Activated CD8-positive, alpha-beta T cell treated with anti-CD3 and anti-CD28 coated beads for 36 hours (primary cell): ENCODE results near the gene C16orf90. TPM values are rescaled to one million over a fixed set of nuclear protein-coding genes. Genes with fewer than 3 reads are reported as not detected.

Experiments used
- ATAC-seq: fragments of 200-7000 bp; cut with Tn5 transposase; one replicate; pipeline ENCODE4 v1.10.0; 2021; ENCODE audit warnings: mild to moderate bottlenecking, moderate library complexity
- CTCF ChIA-PET: fragments of 350-600 bp; sonication (Branson Sonifier 250); formaldehyde crosslinking; loops from one replicate; lab custom pipeline; 2021; ENCODE audit warnings: antibody characterized with exemption; lab: Charles Lee
- POLR2A ChIA-PET: fragments of 350-600 bp; sonication (Branson Sonifier 250); formaldehyde crosslinking; loops from one replicate; lab custom pipeline; 2021; ENCODE audit warnings: antibody characterized with exemption; lab: Charles Lee
- DNase-seq: peaks from one replicate; pipeline ENCODE4 v3.0.0-alpha.2; 2020
- H3K27ac Mint-ChIP-seq: one replicate; pipeline ENCODE4 v1.8.0; 2021; ENCODE audit warnings: mild to moderate bottlenecking, mixed read lengths
- H3K27me3 Mint-ChIP-seq: one replicate; pipeline ENCODE4 v1.8.0; 2021; ENCODE audit warnings: mixed read lengths
- H3K36me3 Mint-ChIP-seq: one replicate; pipeline ENCODE4 v1.8.0; 2021; ENCODE audit warnings: low read depth, mixed read lengths
- H3K4me1 Mint-ChIP-seq: one replicate; pipeline ENCODE4 v1.8.0; 2021; ENCODE audit warnings: low read depth, mixed read lengths
- H3K4me3 Mint-ChIP-seq: one replicate; pipeline ENCODE4 v1.8.0; 2021; ENCODE audit warnings: mild to moderate bottlenecking, moderate library complexity, mixed read lengths
- H3K9me3 Mint-ChIP-seq: one replicate; pipeline ENCODE4 v1.8.0; 2021; ENCODE audit warnings: mixed read lengths
- intact Hi-C: fragments of 100-400 bp; cut with micrococcal nuclease; formaldehyde crosslinking; loops from one replicate; pipeline ENCODE4 v1.10.0; 2022
- total RNA-seq, 2 experiments: library from RNA; stranded (reverse); gene quantifications; one replicate each; pipeline ENCODE4 v1.2.3, GENCODE V29; 2021
- TF ChIP-seq, protein P1 (sequence below): fragments of 200-600 bp; IDR thresholded peaks from one replicate; pipeline ENCODE4 v1.8.0; 2022; ENCODE audit warnings: antibody characterized with exemption, mild to moderate bottlenecking

Gene C16orf90
- total RNA-seq, 2 experiments from 2014 or later = not detected

DNA sequence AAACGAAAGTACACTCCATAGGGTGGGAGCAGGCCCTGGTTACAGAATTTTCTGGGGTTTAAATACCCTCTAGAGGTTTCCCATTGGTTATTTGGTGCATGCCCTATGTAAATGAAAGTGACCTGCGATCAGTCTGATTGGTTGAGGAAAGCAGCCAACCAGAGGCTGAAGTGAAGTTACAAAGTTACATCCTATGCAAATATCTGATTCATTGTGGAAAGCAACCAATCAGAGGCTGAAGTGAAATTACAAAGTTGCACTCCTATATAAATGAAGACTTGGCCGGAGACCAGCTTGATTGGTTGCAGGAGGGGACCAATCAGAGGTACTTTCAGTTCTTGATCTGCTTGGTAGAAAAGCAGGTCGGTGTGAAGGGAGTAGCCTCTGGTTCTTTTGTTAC lies 27.4 kb downstream of the C16orf90 start:
- intact Hi-C loops = no loop called here
- H3K4me3 Mint-ChIP-seq = no peak overlapping the region
- DNase-seq = peak; percentile 23
- H3K27ac Mint-ChIP-seq = peak overlapping the region; percentile 80
- POLR2A ChIA-PET = no interaction called here
- no peaks in the 10 kb centered on the region for H3K27me3 Mint-ChIP-seq
- CTCF ChIA-PET = no interaction called here
- peak; percentile 72 for ATAC-seq
- peaks cover 58% of the 10 kb centered on the region for H3K4me1 Mint-ChIP-seq
- peaks cover 20% of the 10 kb centered on the region for H3K36me3 Mint-ChIP-seq
- TF ChIP-seq, protein P1, sequence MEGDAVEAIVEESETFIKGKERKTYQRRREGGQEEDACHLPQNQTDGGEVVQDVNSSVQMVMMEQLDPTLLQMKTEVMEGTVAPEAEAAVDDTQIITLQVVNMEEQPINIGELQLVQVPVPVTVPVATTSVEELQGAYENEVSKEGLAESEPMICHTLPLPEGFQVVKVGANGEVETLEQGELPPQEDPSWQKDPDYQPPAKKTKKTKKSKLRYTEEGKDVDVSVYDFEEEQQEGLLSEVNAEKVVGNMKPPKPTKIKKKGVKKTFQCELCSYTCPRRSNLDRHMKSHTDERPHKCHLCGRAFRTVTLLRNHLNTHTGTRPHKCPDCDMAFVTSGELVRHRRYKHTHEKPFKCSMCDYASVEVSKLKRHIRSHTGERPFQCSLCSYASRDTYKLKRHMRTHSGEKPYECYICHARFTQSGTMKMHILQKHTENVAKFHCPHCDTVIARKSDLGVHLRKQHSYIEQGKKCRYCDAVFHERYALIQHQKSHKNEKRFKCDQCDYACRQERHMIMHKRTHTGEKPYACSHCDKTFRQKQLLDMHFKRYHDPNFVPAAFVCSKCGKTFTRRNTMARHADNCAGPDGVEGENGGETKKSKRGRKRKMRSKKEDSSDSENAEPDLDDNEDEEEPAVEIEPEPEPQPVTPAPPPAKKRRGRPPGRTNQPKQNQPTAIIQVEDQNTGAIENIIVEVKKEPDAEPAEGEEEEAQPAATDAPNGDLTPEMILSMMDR = no peak
- H3K9me3 Mint-ChIP-seq = no peaks in the 10 kb centered on the region

DNA sequence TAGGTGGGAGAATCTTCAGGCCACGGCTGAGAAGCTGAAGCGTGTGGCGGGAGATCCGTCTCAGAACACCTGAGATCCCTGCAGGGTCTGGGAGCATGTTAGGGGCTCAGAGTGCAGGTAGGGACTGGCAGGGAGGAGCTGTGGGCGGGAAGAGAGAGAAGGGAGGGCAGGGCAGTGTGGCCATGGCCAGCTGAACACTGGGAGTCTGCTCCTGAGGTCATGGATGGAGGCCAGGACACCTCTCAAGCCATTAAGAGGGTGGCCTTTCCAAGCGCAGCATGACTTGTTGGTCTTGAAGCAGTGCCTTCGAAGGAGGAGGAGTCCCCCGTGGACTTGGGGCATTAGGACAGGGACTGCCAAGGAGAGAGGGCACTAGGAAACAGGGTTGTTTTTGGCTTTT lies 28.1 kb downstream of the C16orf90 start:
- Mint-ChIP-seq H3K27ac (peak overlapping the region; percentile 80), H3K27me3 (no peaks in the 10 kb centered on the region), H3K4me1 (peaks cover 57% of the 10 kb centered on the region), H3K36me3 (peaks cover 16% of the 10 kb centered on the region), H3K9me3 (no peaks in the 10 kb centered on the region), H3K4me3 (no peak overlapping the region)
- ChIA-PET POLR2A (interaction anchor here (0.6 to 1.2 kb wide), 2 partner anchors 23 to 35 kb away, joined by 3 read pairs; no protein-coding TSS in a partner anchor), CTCF (no interaction called here)
- intact Hi-C loops = no loop called here
- ATAC-seq (no peak), DNase-seq (no peak)
- TF ChIP-seq, protein P1 = no peak

DNA sequence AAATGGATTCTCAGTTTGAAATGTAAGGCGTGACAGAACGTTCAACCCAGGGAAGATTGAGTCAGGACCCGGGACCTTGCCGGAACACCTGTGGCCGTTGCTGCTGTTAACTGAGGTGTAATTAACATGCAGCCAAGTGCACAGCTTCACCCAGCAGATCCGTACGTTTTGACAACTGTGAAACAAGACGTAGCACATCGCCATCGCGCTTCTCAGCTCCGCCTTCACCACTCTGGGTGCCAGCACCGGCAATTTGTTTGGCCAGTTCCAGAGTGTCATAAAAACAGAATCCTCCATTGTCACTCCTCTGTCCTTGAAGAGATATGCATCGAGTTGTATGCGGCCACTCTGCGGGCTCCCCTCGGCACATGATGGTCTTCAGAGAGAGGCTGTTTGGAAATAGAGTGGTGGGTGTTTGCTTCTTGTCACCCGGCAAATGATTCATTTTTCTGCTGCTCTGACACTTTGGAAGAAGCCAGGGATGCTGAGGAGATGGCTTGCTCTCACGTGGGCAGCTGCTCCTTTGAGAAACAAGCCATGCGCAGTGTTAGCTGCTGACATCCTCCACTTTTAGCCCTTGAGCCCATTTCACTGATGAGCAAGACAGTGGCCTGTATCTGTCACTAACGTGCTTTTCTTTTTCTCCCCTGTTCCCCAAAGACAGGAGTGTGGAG lies 29.2 kb downstream of the C16orf90 start:
- peak overlapping the region; percentile 31 for H3K27ac Mint-ChIP-seq
- H3K4me1 Mint-ChIP-seq = peaks cover 65% of the 10 kb centered on the region
- H3K36me3 Mint-ChIP-seq = peaks cover 16% of the 10 kb centered on the region
- no peak for ATAC-seq
- H3K9me3 Mint-ChIP-seq = no peaks in the 10 kb centered on the region
- TF ChIP-seq, protein P1 = no peak
- CTCF ChIA-PET = no interaction called here
- DNase-seq = no peak
- no peak overlapping the region for H3K4me3 Mint-ChIP-seq
- H3K27me3 Mint-ChIP-seq = no peaks in the 10 kb centered on the region
- POLR2A ChIA-PET = interaction anchor here (0.9 to 1.2 kb wide), 2 partner anchors 22 to 34 kb away, joined by 3 read pairs; partner anchors contain the start of genes NAA60 and ZNF597
- intact Hi-C loops = no loop called here

DNA sequence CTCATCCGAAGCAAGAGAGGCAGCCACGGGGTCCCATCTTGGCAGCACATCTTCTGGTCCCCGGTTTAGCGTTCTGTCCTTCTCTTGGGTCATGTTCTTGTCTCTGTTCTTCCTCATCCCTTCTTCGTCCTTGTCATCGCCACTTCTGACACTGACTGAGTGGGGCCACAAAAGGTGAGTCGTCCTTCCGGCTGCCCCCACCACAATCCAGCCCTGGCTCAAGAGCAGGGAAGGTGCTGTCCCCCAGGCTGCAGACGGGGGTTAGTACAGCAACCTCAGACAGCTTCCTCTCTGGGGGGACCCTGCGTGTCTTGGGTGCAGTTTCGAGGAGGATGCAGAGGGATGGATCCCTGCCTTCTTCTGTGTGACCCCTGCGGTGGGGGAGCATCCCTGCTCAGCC lies 30.0 kb downstream of the C16orf90 start:
- H3K27me3 Mint-ChIP-seq = no peaks in the 10 kb centered on the region
- no peaks in the 10 kb centered on the region for H3K9me3 Mint-ChIP-seq
- no peak for ATAC-seq
- no peak overlapping the region for H3K4me3 Mint-ChIP-seq
- peaks cover 12% of the 10 kb centered on the region for H3K36me3 Mint-ChIP-seq
- no peak for DNase-seq
- H3K4me1 Mint-ChIP-seq = peaks cover 67% of the 10 kb centered on the region
- H3K27ac Mint-ChIP-seq = no peak overlapping the region
- POLR2A ChIA-PET = no interaction called here
- intact Hi-C loops = no loop called here
- TF ChIP-seq, protein P1 = no peak
- CTCF ChIA-PET = interaction anchor here (0.9 kb wide), 1 partner anchor 336 kb away, joined by 4 read pairs; no protein-coding TSS in a partner anchor

DNA sequence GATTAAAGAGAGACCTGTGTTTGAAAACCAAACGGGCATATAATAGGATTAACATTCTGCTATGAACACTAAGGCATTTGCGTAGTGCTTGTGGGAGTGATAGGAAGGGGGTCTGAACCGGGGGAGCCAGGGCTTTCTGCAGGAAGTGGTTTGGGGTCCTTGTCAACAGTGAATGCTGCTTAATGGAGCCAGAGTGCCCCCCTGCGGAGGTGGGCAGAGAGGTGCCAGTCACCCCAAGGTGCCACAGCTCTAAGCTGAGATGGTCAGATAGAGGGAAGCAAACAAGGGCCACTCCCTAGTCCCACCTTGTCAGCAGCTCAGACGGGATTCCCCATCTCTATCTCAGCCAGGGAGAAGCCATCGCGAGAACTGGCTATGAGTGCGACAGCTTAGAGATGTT lies 34.1 kb downstream of the C16orf90 start:
- POLR2A ChIA-PET = interaction anchor here (0.9 to 1.3 kb wide), 2 partner anchors 37 to 269 kb away, joined by 3 to 4 read pairs; no protein-coding TSS in a partner anchor
- intact Hi-C loops = no loop called here
- Mint-ChIP-seq H3K4me3 (no peak overlapping the region), H3K27me3 (no peaks in the 10 kb centered on the region), H3K9me3 (no peaks in the 10 kb centered on the region), H3K4me1 (peaks cover 57% of the 10 kb centered on the region), H3K27ac (peak overlapping the region; percentile 68), H3K36me3 (peaks cover 9% of the 10 kb centered on the region)
- ATAC-seq (peak; percentile 25), DNase-seq (peak; percentile 78)
- TF ChIP-seq, protein P1 = peak; percentile 58
- CTCF ChIA-PET = interaction anchor here (0.6 to 1.1 kb wide), 5 partner anchors 9 to 197 kb away, joined by 3 to 4 read pairs (median 3); no protein-coding TSS in a partner anchor
